Measurements from ENCODE around the gene ZNF212.

DNA sequence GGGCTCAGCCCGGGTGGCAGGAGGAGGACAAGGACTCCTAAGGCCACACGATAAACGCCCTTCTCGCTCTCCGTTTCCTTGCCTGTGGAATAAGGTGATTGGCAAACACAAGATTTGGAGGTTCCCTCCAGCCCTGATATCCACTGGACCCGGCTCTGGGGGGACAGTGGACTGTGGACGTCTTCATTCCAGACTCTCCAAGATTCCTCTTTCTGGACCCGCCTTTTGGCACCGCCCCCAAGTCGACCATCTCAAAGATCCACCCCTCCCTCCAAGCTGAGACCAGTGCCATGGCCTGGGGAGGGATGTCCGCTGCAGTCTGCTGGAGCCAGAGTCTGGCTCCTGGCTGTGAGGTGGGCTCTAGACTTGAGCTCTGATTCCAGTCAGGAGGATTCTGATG is 46.2 kb downstream of the ZNF212 start:
- TF ChIP-seq POLR2AphosphoS5 (IDR thresholded peaks at IDR 0.05) = no peak
- TF ChIP-seq, protein P1, sequence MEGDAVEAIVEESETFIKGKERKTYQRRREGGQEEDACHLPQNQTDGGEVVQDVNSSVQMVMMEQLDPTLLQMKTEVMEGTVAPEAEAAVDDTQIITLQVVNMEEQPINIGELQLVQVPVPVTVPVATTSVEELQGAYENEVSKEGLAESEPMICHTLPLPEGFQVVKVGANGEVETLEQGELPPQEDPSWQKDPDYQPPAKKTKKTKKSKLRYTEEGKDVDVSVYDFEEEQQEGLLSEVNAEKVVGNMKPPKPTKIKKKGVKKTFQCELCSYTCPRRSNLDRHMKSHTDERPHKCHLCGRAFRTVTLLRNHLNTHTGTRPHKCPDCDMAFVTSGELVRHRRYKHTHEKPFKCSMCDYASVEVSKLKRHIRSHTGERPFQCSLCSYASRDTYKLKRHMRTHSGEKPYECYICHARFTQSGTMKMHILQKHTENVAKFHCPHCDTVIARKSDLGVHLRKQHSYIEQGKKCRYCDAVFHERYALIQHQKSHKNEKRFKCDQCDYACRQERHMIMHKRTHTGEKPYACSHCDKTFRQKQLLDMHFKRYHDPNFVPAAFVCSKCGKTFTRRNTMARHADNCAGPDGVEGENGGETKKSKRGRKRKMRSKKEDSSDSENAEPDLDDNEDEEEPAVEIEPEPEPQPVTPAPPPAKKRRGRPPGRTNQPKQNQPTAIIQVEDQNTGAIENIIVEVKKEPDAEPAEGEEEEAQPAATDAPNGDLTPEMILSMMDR (IDR thresholded peaks at IDR 0.05; ENCODE audit: poor library complexity, severe bottlenecking) = no peak

Measured in neural cell (in vitro differentiated cells).